Thoracic aorta (tissue), 2 donors: ENCODE results near the gene HYDIN. TPM values are rescaled to one million over a fixed set of nuclear protein-coding genes. Genes with fewer than 3 reads are reported as not detected.
"Not testable (repeated sequence)": the region's sequence is repeated elsewhere in the genome, so short reads cannot be mapped to it uniquely, and the experiment has no call there.

ENCODE experiments used
- ATAC-seq: fragments of 150-250 bp; one replicate; pipeline ENCODE4 v1.8.0; 2017; ENCODE audit warnings: low read depth; ENCODE audit not compliant: insufficient number of reproducible peaks, low FRiP score
- DNase-seq: peaks from one replicate; pipeline ENCODE4 v3.0.0-alpha.2; 2020; ENCODE audit warnings: low spot score
- H3K27ac ChIP-seq, 2 donors: fragments of 200-600 bp; sonication (generic); 1 replicate in 1 of 2; 2 replicates in 1 of 2; pipeline ENCODE4 v1.5.1; 2016; ENCODE audit warnings: mild to moderate bottlenecking in 2 of 2, moderate library complexity in 2 of 2
- H3K27me3 ChIP-seq: fragments of 200-600 bp; sonication (generic); replicated peaks from 2 replicates; pipeline ENCODE4 v1.6.0; 2016; ENCODE audit warnings: mild to moderate bottlenecking; ENCODE audit not compliant: insufficient read depth
- H3K36me3 ChIP-seq: fragments of 200-600 bp; sonication (generic); one replicate; pipeline ENCODE4 v1.5.1; 2016
- H3K4me1 ChIP-seq, 2 donors: fragments of 200-600 bp; sonication (generic); 1 replicate in 1 of 2; 2 replicates in 1 of 2; pipeline versions ENCODE4 v1.5.1 to v1.6.0; 2016; ENCODE audit warnings: low read depth in 2 of 2, mild to moderate bottlenecking in 1 of 2; ENCODE audit not compliant: control insufficient read depth in 1 of 2
- H3K4me3 ChIP-seq: fragments of 200-600 bp; sonication (generic); 2 replicates; pipeline ENCODE4 v1.5.1; 2016; ENCODE audit warnings: mild to moderate bottlenecking
- H3K9me3 ChIP-seq: fragments of 200-600 bp; sonication (generic); 2 replicates; pipeline ENCODE4 v1.5.1; 2016
- total RNA-seq, 2 donors: library from RNA; depleted of rRNA; stranded (reverse); fragments of >200 nt; gene quantifications; one replicate each; pipeline versions ENCODE4 v1.1.0 to v1.2.3, GENCODE V29; 2016
- TF ChIP-seq, protein P1 (sequence below): fragments of 200-600 bp; sonication (generic); IDR thresholded peaks from one replicate; pipeline ENCODE4 v1.5.1; 2019; ENCODE audit warnings: antibody characterized with exemption

Gene HYDIN
- total RNA-seq, 2 donors from 2014 or later, result 4.3 to 5.4 TPM

DNA sequence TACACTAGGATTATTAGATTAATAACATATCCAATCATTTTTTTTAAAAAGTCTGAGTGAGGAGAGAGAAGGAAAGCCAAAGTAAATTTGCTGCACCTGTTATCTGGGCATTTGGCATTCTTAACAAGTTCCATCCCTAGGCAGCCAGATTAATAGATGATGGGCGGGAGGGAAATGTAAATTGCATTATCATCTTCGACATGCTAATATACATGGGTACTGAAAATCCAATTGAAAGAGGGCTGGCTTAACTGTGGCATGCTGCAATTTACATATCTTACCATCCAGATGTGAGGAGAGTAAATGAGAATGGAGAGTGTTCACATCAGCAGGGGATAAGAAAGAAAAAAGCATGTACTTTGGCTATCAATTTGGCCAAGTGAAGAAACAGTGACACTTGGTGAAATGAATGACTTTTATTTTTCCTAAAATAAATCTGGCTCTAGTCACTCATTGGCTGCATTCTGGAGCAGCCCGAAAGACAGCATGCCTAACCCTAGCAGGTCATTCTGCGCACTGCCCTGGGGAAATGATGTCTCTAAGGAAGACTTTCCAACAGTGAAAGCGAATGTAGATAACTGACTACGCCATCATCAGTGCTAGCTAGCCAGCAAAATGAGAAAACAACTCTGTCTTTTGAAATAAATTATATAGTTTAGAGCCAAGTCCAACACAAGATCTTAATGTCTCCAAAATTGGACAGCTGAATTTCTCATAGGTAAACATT lies 57.9 kb downstream of the HYDIN start:
- ATAC-seq (no peak), DNase-seq (no peak)
- H3K27ac ChIP-seq, result no peak overlapping the region
- no peaks in the 10 kb centered on the region for H3K9me3 ChIP-seq
- TF ChIP-seq, protein P1, sequence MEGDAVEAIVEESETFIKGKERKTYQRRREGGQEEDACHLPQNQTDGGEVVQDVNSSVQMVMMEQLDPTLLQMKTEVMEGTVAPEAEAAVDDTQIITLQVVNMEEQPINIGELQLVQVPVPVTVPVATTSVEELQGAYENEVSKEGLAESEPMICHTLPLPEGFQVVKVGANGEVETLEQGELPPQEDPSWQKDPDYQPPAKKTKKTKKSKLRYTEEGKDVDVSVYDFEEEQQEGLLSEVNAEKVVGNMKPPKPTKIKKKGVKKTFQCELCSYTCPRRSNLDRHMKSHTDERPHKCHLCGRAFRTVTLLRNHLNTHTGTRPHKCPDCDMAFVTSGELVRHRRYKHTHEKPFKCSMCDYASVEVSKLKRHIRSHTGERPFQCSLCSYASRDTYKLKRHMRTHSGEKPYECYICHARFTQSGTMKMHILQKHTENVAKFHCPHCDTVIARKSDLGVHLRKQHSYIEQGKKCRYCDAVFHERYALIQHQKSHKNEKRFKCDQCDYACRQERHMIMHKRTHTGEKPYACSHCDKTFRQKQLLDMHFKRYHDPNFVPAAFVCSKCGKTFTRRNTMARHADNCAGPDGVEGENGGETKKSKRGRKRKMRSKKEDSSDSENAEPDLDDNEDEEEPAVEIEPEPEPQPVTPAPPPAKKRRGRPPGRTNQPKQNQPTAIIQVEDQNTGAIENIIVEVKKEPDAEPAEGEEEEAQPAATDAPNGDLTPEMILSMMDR, result no peak
- H3K36me3 ChIP-seq, result no peaks in the 10 kb centered on the region
- no peaks in the 10 kb centered on the region for H3K4me1 ChIP-seq
- H3K4me3 ChIP-seq, result no peak overlapping the region
- no peaks in the 10 kb centered on the region for H3K27me3 ChIP-seq

DNA sequence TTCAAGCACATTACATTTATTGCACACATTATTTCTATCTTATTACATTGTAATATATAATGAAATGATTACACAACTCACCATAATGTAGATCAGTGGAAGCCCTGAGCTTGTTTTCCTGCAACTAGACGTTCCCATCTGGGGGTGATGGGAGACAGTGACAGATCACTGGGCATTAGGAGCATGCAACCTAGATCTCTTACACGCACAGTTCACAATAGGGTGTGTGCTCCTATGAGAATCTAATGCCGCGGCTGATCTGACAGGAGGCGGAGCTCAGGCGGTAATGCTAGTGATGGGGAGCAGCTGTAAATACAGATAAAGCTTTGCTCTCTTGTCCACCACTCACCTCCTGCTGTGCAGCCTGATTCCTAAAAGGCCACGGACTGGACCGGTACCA lies 69.5 kb downstream of the HYDIN start:
- H3K27ac ChIP-seq, H3K4me1 ChIP-seq, H3K36me3 ChIP-seq, ATAC-seq, H3K9me3 ChIP-seq, H3K4me3 ChIP-seq, H3K27me3 ChIP-seq, DNase-seq: not testable (repeated sequence)

- ATAC-seq, H3K4me1 ChIP-seq, DNase-seq, H3K27me3 ChIP-seq, H3K27ac ChIP-seq, H3K36me3 ChIP-seq, H3K4me3 ChIP-seq, H3K9me3 ChIP-seq: not testable (repeated sequence)
Observed at GRCh38 chr16:71157278-71157677, 73.2 kb downstream of the HYDIN start.

- not testable (repeated sequence) for H3K4me3 ChIP-seq, H3K4me1 ChIP-seq, H3K9me3 ChIP-seq, H3K27ac ChIP-seq, ATAC-seq, DNase-seq, H3K36me3 ChIP-seq, H3K27me3 ChIP-seq
Observed at GRCh38 chr16:71153329-71153728, 77.2 kb downstream of the HYDIN start.

DNA sequence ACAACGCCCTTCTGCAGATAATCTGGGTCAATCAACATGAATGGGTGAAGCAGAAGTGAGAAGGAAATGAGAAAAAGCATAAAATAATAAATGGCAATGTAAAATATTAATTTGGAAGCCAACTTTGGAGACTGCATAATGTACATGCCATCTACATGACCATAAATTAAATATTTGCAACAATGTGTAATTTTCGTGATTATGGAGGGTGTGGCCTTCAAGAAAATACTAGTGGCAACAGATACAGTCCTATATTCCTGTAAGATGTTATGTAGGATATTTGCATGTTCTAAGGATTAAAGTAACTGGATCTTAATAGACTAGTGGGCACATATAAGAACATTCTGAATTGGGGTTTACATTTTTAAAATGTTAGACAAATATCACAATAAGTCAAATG lies 78.9 kb downstream of the HYDIN start:
- not testable (repeated sequence) for H3K4me1 ChIP-seq, H3K27me3 ChIP-seq, H3K36me3 ChIP-seq, H3K27ac ChIP-seq, DNase-seq, ATAC-seq, H3K9me3 ChIP-seq, H3K4me3 ChIP-seq

GRCh38 chr16:71143246-71143645 lies 87.3 kb downstream of the HYDIN start:
- H3K27ac ChIP-seq, ATAC-seq, DNase-seq, H3K9me3 ChIP-seq, H3K4me3 ChIP-seq, H3K27me3 ChIP-seq, H3K36me3 ChIP-seq, H3K4me1 ChIP-seq: not testable (repeated sequence)

DNA sequence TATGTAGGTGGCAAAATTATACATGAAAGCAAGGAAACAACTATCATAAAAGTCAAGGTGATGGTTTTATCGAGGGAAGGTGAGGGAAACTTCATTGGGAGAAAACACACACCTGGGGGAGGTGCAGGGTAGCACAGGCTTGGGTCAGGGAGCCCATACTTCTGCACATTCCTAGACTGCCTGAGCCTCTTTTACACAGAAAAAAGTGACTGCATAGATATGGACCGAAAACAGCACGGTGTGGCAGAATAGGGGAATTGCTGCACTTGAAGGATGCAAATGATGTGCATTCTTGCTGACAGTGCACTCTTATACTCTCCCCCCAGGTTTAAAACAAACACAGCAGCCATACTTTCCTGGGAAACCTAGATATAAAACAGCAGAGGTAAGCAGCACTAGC lies 120.0 kb downstream of the HYDIN start:
- H3K27ac ChIP-seq, DNase-seq, H3K4me3 ChIP-seq, H3K9me3 ChIP-seq, ATAC-seq, H3K27me3 ChIP-seq, H3K4me1 ChIP-seq, H3K36me3 ChIP-seq: not testable (repeated sequence)

GRCh38 chr16:71109656-71110208 lies 120.8 kb downstream of the HYDIN start:
- DNase-seq, H3K27ac ChIP-seq, H3K4me1 ChIP-seq, H3K9me3 ChIP-seq, H3K4me3 ChIP-seq, H3K36me3 ChIP-seq, H3K27me3 ChIP-seq, ATAC-seq: not testable (repeated sequence)

GRCh38 chr16:71105881-71106280 lies 124.6 kb downstream of the HYDIN start:
- not testable (repeated sequence) for H3K36me3 ChIP-seq, ATAC-seq, H3K27ac ChIP-seq, H3K27me3 ChIP-seq, H3K9me3 ChIP-seq, H3K4me1 ChIP-seq, DNase-seq, H3K4me3 ChIP-seq

DNA sequence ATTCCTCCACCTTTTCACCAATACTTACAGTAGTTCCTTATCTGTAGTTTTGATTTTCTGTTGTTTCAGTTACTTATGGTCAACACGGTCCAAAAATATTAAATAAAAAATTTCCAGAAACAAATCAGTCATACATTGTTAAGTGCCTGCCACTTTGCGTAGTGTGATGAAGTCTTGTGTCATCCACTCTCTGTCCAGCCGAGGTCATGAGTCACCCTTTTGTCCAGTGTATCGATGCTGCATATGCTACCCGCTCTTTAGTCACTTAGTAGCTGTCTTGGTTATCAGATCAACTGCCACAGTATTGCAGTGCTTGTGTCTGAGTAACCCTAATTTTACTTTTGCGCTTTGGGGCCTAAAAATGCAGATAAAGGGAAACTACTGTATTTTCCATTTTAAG lies 146.9 kb downstream of the HYDIN start:
- not testable (repeated sequence) for H3K4me3 ChIP-seq, H3K4me1 ChIP-seq, DNase-seq, ATAC-seq, H3K27me3 ChIP-seq, H3K27ac ChIP-seq, H3K9me3 ChIP-seq, H3K36me3 ChIP-seq

GRCh38 chr16:71080777-71081176 lies 149.7 kb downstream of the HYDIN start:
- not testable (repeated sequence) for ATAC-seq, H3K4me3 ChIP-seq, H3K9me3 ChIP-seq, H3K27ac ChIP-seq, H3K36me3 ChIP-seq, H3K4me1 ChIP-seq, DNase-seq, H3K27me3 ChIP-seq

GRCh38 chr16:71080262-71080661 lies 150.3 kb downstream of the HYDIN start:
- not testable (repeated sequence) for DNase-seq, H3K4me1 ChIP-seq, H3K4me3 ChIP-seq, H3K27me3 ChIP-seq, H3K36me3 ChIP-seq, ATAC-seq, H3K27ac ChIP-seq, H3K9me3 ChIP-seq
